H1 (cell line): Measurements from ENCODE around the gene ISY1. TPM values are rescaled to one million over a fixed set of nuclear protein-coding genes. Genes with fewer than 3 reads are reported as not detected.

Source experiments
- CTCF ChIA-PET: fragments of 300-600 bp; sonication (Branson Sonifier 250); formaldehyde crosslinking; loops from one replicate; lab custom pipeline; 2021; ENCODE audit not compliant: partially characterized antibody; lab: Charles Lee
- POLR2A ChIA-PET: fragments of 300-600 bp; sonication (Branson Sonifier 250); formaldehyde crosslinking; loops from one replicate; lab custom pipeline; 2021; ENCODE audit warnings: inconsistent platforms; ENCODE audit not compliant: partially characterized antibody; lab: Charles Lee
- DNase-seq, 2 experiments: peaks; one replicate each; pipeline versions ENCODE4 v3.0.0 to v3.0.0-alpha.2; 2010 to 2022; ENCODE audit warnings: low spot score in 2 of 2, low read depth in 1 of 2, mixed read lengths in 1 of 2
- FAIRE-seq: peaks from 2 replicates; lab custom pipeline; 2011; peaks lifted over from hg19 to GRCh38; lab: Jason Lieb, UNC
- H2AFZ ChIP-seq: 2 replicates; pipeline ENCODE4 v1.8.1; 2012; ENCODE audit warnings: low read length, inconsistent platforms
- H2AK5ac ChIP-seq: 2 replicates; pipeline ENCODE4 v1.6.1; 2013; ENCODE audit warnings: low read depth, low read length
- H2BK120ac ChIP-seq: replicated peaks from 2 replicates; pipeline ENCODE3; 2013; ENCODE audit warnings: low read depth, low read length, inconsistent platforms
- H2BK12ac ChIP-seq: 2 replicates; pipeline ENCODE4 v1.6.1; 2013; ENCODE audit warnings: low read depth, low read length
- H2BK15ac ChIP-seq: 2 replicates; pipeline ENCODE4 v1.6.1; 2013; ENCODE audit warnings: low read length
- H2BK20ac ChIP-seq: 2 replicates; pipeline ENCODE4 v1.6.1; 2013; ENCODE audit warnings: low read length
- H2BK5ac ChIP-seq: 2 replicates; pipeline ENCODE4 v1.6.1; 2013; ENCODE audit warnings: low read depth, low read length
- H3K14ac ChIP-seq: 2 replicates; pipeline ENCODE4 v1.6.1; 2013; ENCODE audit warnings: inconsistent platforms; ENCODE audit not compliant: insufficient read length
- H3K18ac ChIP-seq: 2 replicates; pipeline ENCODE4 v1.6.1; 2013; ENCODE audit warnings: low read length; ENCODE audit errors: extremely low read depth
- H3K23ac ChIP-seq: 2 replicates; pipeline ENCODE4 v1.6.1; 2013; ENCODE audit warnings: inconsistent platforms; ENCODE audit not compliant: insufficient read length
- H3K23me2 ChIP-seq: 2 replicates; pipeline ENCODE4 v1.6.1; 2013; ENCODE audit warnings: low read depth, low read length
- H3K27ac ChIP-seq: 2 replicates; pipeline ENCODE4 v1.6.1; 2011; ENCODE audit warnings: low read depth, low read length, inconsistent platforms
- H3K27me3 ChIP-seq, 4 experiments: replicated peaks in 1 of 4; 1 replicate in 1 of 4; 2 replicates in 3 of 4; pipeline versions ENCODE4 v1.6.1 to v1.8.1; 2011 to 2013; ENCODE audit warnings: low read length in 3 of 4, mild to moderate bottlenecking in 3 of 4, inconsistent platforms in 2 of 4, mixed read lengths in 2 of 4, moderate library complexity in 1 of 4; ENCODE audit not compliant: control insufficient read depth in 3 of 4, insufficient read depth in 3 of 4; ENCODE audit errors: extremely low read depth in 1 of 4
- H3K36me3 ChIP-seq, 4 experiments: 2 replicates each; pipeline versions ENCODE4 v1.6.1 to v1.8.1; 2011 to 2013; ENCODE audit warnings: mild to moderate bottlenecking in 4 of 4, low read length in 3 of 4, moderate library complexity in 2 of 4, control low read depth in 1 of 4, inconsistent platforms in 1 of 4; ENCODE audit not compliant: insufficient read depth in 4 of 4, control insufficient read depth in 2 of 4
- H3K4ac ChIP-seq: replicated peaks from 2 replicates; pipeline ENCODE3; 2013; ENCODE audit warnings: low read length, low read depth, mixed read lengths, inconsistent platforms; ENCODE audit not compliant: insufficient read length
- H3K4me1 ChIP-seq, 4 experiments: replicated peaks in 1 of 4; 1 replicate in 1 of 4; 2 replicates in 3 of 4; pipeline versions ENCODE4 v1.6.1 to v1.8.1; 2011 to 2013; ENCODE audit warnings: low read length in 3 of 4, inconsistent platforms in 2 of 4, mixed read lengths in 1 of 4; ENCODE audit not compliant: insufficient read depth in 4 of 4, control insufficient read depth in 3 of 4
- H3K4me2 ChIP-seq, 2 experiments: 2 replicates each; pipeline versions ENCODE4 v1.6.1 to v1.8.1; 2011 to 2013; ENCODE audit warnings: low read depth in 2 of 2, low read length in 2 of 2, control low read depth in 1 of 2, inconsistent platforms in 1 of 2, mild to moderate bottlenecking in 1 of 2; ENCODE audit not compliant: insufficient read depth in 1 of 2
- H3K4me3 ChIP-seq, 4 experiments: fragments of 200-600, 300-600 bp in 1 of 4; sonication (generic), shearing (Covaris generic), sonication (Bioruptor Twin) in 1 of 4; 2 replicates each; pipeline versions ENCODE4 v1.5.1 to v1.8.1; 2011 to 2016; ENCODE audit warnings: low read length in 4 of 4, low read depth in 3 of 4, control low read depth in 2 of 4, inconsistent platforms in 2 of 4, mild to moderate bottlenecking in 2 of 4, mixed read lengths in 1 of 4, moderate library complexity in 1 of 4; ENCODE audit not compliant: insufficient read depth in 2 of 4; ENCODE audit errors: extremely low read depth in 1 of 4
- H3K56ac ChIP-seq: replicated peaks from 2 replicates; pipeline ENCODE3; 2013; ENCODE audit warnings: low read depth, mild to moderate bottlenecking, mixed read lengths, low read length, inconsistent platforms; ENCODE audit not compliant: insufficient read length
- H3K79me1 ChIP-seq: 2 replicates; pipeline ENCODE4 v1.6.1; 2013; ENCODE audit warnings: low read depth, low read length, control low read depth
- H3K79me2 ChIP-seq, 2 experiments: 2 replicates each; pipeline versions ENCODE4 v1.6.1 to v1.8.1; 2012 to 2013; ENCODE audit warnings: low read length in 2 of 2, mild to moderate bottlenecking in 2 of 2, inconsistent platforms in 1 of 2; ENCODE audit not compliant: insufficient read depth in 2 of 2, control insufficient read depth in 1 of 2
- H3K9ac ChIP-seq, 4 experiments: replicated peaks in 1 of 4; 1 replicate in 1 of 4; 2 replicates in 3 of 4; pipeline versions ENCODE4 v1.6.1 to v1.8.1; 2011 to 2013; ENCODE audit warnings: low read depth in 3 of 4, low read length in 3 of 4, control low read depth in 2 of 4, mild to moderate bottlenecking in 2 of 4, moderate library complexity in 2 of 4, inconsistent platforms in 1 of 4; ENCODE audit errors: extremely low read depth in 1 of 4
- H3K9me3 ChIP-seq, 2 experiments: 2 replicates each; pipeline versions ENCODE4 v1.6.1 to v1.8.1; 2012 to 2013; ENCODE audit warnings: mild to moderate bottlenecking in 2 of 2, moderate library complexity in 2 of 2, control low read depth in 1 of 2, inconsistent platforms in 1 of 2, low read depth in 1 of 2, low read length in 1 of 2, mixed read lengths in 1 of 2; ENCODE audit not compliant: insufficient read depth in 2 of 2
- H4K20me1 ChIP-seq, 2 experiments: replicated peaks in 1 of 2; 2 replicates each; pipeline versions ENCODE3 to v1.8.1; 2011 to 2013; ENCODE audit warnings: inconsistent platforms in 2 of 2, low read length in 2 of 2, mild to moderate bottlenecking in 1 of 2; ENCODE audit not compliant: insufficient read depth in 2 of 2, control insufficient read depth in 1 of 2
- H4K5ac ChIP-seq: 2 replicates; pipeline ENCODE4 v1.6.1; 2013; ENCODE audit warnings: low read length, low read depth, mixed read lengths, inconsistent platforms; ENCODE audit not compliant: insufficient read length
- H4K8ac ChIP-seq: 2 replicates; pipeline ENCODE4 v1.8.0; 2013; ENCODE audit warnings: mild to moderate bottlenecking, moderate library complexity, low read length, inconsistent platforms; ENCODE audit not compliant: insufficient read depth; ENCODE audit errors: extremely low read depth
- H4K91ac ChIP-seq: replicated peaks from 2 replicates; pipeline ENCODE3; 2013; ENCODE audit warnings: low read length, mixed read lengths, inconsistent platforms; ENCODE audit not compliant: insufficient read length
- ASH2L ChIP-seq: fragments of 200-600, 300-600 bp; sonication (generic); IDR thresholded peaks from one replicate; pipeline ENCODE4 v1.7.1; 2017; ENCODE audit warnings: low read length
- EGR1 ChIP-seq: IDR thresholded peaks from 2 replicates; pipeline ENCODE4 v1.6.1; 2011; ENCODE audit warnings: low read depth, low read length, borderline replicate concordance
- JUN ChIP-seq: IDR thresholded peaks from 2 replicates; pipeline ENCODE4 v1.6.1; 2011; ENCODE audit warnings: low read depth, mild to moderate bottlenecking, improper control_type of control experiment, low read length
- MAFK ChIP-seq: IDR thresholded peaks from 2 replicates; pipeline ENCODE4 v1.6.1; 2012; ENCODE audit warnings: low read depth, mild to moderate bottlenecking, improper control_type of control experiment, low read length
- NANOG ChIP-seq: IDR thresholded peaks from 2 replicates; pipeline ENCODE4 v1.6.1; 2011; ENCODE audit warnings: low read length, low read depth, mild to moderate bottlenecking, inconsistent platforms; ENCODE audit not compliant: insufficient read depth, poor library complexity, severe bottlenecking
- NRF1 ChIP-seq: IDR thresholded peaks from 2 replicates; pipeline ENCODE4 v1.6.1; 2011; ENCODE audit warnings: mild to moderate bottlenecking, low read depth, low read length, improper control_type of control experiment
- POU5F1 ChIP-seq: IDR thresholded peaks from 2 replicates; pipeline ENCODE4 v1.6.1; 2011; ENCODE audit warnings: low read depth, mild to moderate bottlenecking, low read length, moderate library complexity
- SAP30 ChIP-seq: fragments of 300-600 bp; sonication (generic); IDR thresholded peaks from 2 replicates; pipeline ENCODE4 v1.7.1; 2012; ENCODE audit warnings: low read length, moderate library complexity, mild to moderate bottlenecking, inconsistent platforms; ENCODE audit not compliant: insufficient read depth, insufficient replicate concordance
- SP1 ChIP-seq: IDR thresholded peaks from 2 replicates; pipeline ENCODE4 v1.6.1; 2011; ENCODE audit warnings: low read depth, low read length
- SP4 ChIP-seq: IDR thresholded peaks from 2 replicates; pipeline ENCODE4 v1.6.1; 2012; ENCODE audit warnings: low read length, inconsistent platforms
- YY1 ChIP-seq: IDR thresholded peaks from 2 replicates; pipeline ENCODE4 v1.6.1; 2011; ENCODE audit warnings: low read depth, mild to moderate bottlenecking, low read length
- WGBS, 2 experiments: shearing (Covaris generic) in 1 of 2; methylation state at CpG; one replicate each; pipeline versions ENCODE4 v1.1.6 to v1.1.7; 2013 to 2015; ENCODE audit warnings: low lambda C conversion rate in 2 of 2, mixed read lengths in 2 of 2, inconsistent platforms in 1 of 2, low coverage in 1 of 2, missing lambda C conversion rate in 1 of 2; ENCODE audit not compliant: insufficient replicate concordance in 2 of 2, insufficient coverage in 1 of 2, insufficient read length in 1 of 2; ENCODE audit errors: extremely low coverage in 1 of 2, missing lambda C conversion rate in 1 of 2; 5-methylcytosine and 5-hydroxymethylcytosine counted together
- polyA plus RNA-seq, 7 experiments: library from polyadenylated mRNA; depleted of rRNA in 3 of 7; stranded (reverse) in 5 of 7; unstranded in 2 of 7; fragments of >200 nt in 5 of 7; fragments of 200-250 nt in 2 of 7; gene quantifications; 1 replicate in 5 of 7; 2 replicates in 1 of 7; 4 replicates in 1 of 7; pipeline versions ENCODE4 v1.2.1 to v1.2.3, GENCODE V29; 2011 to 2013; ENCODE audit warnings: missing spikeins in 2 of 7, mixed read lengths in 2 of 7
- total RNA-seq: library from RNA; stranded (reverse); fragmentation: NEBNext Ultra II Directional; extraction: Animal tissue kit (Norgen Biotek cat#: 25700); gene quantifications from 2 replicates; pipeline ENCODE4 v1.2.1, GENCODE V29; 2021

The ISY1 gene
- total and polyA plus RNA-seq, 2 of the 8 experiments (the other 6 are each of a cell fraction or from before 2014, with no cell fraction given): 16.6 to 38.7 TPM

DNA sequence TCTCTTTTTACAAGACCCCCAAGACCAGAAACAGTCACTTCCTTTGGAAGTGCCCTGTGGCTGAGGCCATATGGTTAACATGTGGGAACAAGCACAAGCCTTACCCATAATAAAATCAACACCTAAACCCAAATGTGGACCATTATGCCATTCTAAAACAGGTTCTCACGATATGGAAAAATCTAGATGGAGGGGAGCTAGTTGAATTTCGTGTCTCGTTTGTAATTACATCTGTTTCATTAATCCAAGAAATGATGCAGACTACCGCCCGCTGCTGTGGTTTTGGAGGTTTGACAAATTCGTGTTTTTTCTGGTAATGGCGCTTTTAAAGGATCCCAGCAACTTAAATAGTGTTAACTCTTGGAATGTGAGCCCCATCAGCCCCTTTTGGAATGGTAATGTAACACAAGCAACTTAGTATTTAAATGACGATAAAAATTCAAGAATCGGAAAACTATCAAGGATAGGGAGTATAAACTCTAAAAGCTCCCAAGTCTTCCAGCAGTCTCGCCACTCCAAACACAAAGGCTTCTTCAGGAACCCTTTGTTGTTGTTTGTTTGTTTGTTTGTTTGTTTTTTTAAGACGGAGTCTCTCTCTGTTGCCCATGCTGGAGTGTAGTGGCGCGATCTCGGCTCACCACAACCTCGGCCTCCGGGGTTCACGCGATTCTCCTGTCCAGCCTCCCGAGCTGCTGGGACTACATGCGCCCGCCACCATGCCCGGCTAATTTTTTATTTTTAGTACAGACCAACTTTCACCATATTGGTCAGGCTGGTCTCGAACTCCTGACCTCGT is 21.7 kb upstream of the ISY1 start:
- Histone ChIP-seq H3K4me2 (peak overlapping the region; percentile 75 to 89), H2BK15ac (no peak overlapping the region), H2BK12ac (peak overlapping the region; percentile 39; the same call in 1 of the 2 replicates), H4K20me1 (peaks cover 14 to 23% of the 10 kb centered on the region in 2 experiments), H4K8ac (peak overlapping the region; percentile 100; the same call in 1 of the 2 replicates), H3K9me3 (no peaks in the 10 kb centered on the region), H2BK20ac (no peak overlapping the region), H3K27me3 (no peaks in the 10 kb centered on the region), H3K14ac (no peak overlapping the region), H4K5ac (peak overlapping the region; percentile 7), H3K23me2 (peaks cover 5% of the 10 kb centered on the region; the same call in 1 of the 2 replicates), H3K9ac (peak overlapping the region; percentile 98 to 100 (median 99)), H3K79me2 (peaks cover 53 to 71% of the 10 kb centered on the region in 2 experiments), H3K18ac (0 out of 2 replicates have a peak overlapping the region, but pooled peaks have one; percentile 17), H2AFZ (no peak overlapping the region), H2BK120ac (no peak overlapping the region), H4K91ac (peak overlapping the region; percentile 99), H3K23ac (no peak overlapping the region), H3K56ac (peak overlapping the region; percentile 99), H3K36me3 (peaks cover 0 to 30% (median 10%) of the 10 kb centered on the region in 4 experiments; a peak in 4 of 8 replicates), H3K4me3 (peak overlapping the region; percentile 77 to 100 (median 98)), H2AK5ac (peak overlapping the region; percentile 11; the same call in 1 of the 2 replicates), H3K4me1 (peaks cover 0 to 4% (median 0%) of the 10 kb centered on the region in 4 experiments; a peak in 1 of 7 replicates), H3K4ac (peak overlapping the region; percentile 13), H2BK5ac (peak overlapping the region; percentile 98), H3K27ac (peak overlapping the region; percentile 99), H3K79me1 (0 out of 2 replicates have a peak, but pooled peaks cover 2% of the 10 kb centered on the region)
- DNase-seq: no peak
- ChIA-PET POLR2A (interaction anchor here (0.7 to 3.9 kb wide), 34 partner anchors 12 to 320 kb away, joined by 3 to 39 read pairs (median 4); partner anchors contain the start of genes COPG1, HMCES and RAB43), CTCF (interaction anchor here (0.7 to 4.8 kb wide), 4 partner anchors 9 to 64 kb away, joined by 3 to 32 read pairs (median 3); no protein-coding TSS in a partner anchor)
- FAIRE-seq: no peak
- WGBS, 2 experiments: 2% methylated on average over 24 of the region's 24 CpGs; no CpG with 5 or more reads in 1 of the 2 experiments
- TF ChIP-seq EGR1: no peak
- TF ChIP-seq SP4: no peak
- TF ChIP-seq MAFK: no peak
- no peak for TF ChIP-seq NRF1
- no peak for TF ChIP-seq JUN
- no peak for TF ChIP-seq YY1
- TF ChIP-seq SAP30: peak; percentile 35
- TF ChIP-seq SP1: 0 out of 2 replicates have a peak, but pooled peaks have one; percentile 9
- no peak for TF ChIP-seq ASH2L
- no peak for TF ChIP-seq POU5F1
- TF ChIP-seq NANOG: no peak
